Heart left ventricle (tissue), 16 donors: ENCODE results near the gene TAGLN2. TPM values are rescaled to one million over a fixed set of nuclear protein-coding genes. Genes with fewer than 3 reads are reported as not detected.

ENCODE experiments used
- ATAC-seq, 4 donors: fragments of 200-7000 bp; cut with Tn5 transposase; one replicate each; pipeline ENCODE4 v1.9.1; 2020 to 2022; ENCODE audit warnings: moderate library complexity in 4 of 4, mild to moderate bottlenecking in 3 of 4, moderate number of reproducible peaks in 1 of 4
- DNase-seq, 5 donors: peaks; one replicate each; pipeline ENCODE4 v3.0.0-alpha.2; 2020
- H3K27ac ChIP-seq, 12 donors: fragments of 200-600 bp; sonication (generic) in 4 of 12; one replicate each; pipeline versions ENCODE4 v1.5.0 to v1.8.0; 2016 to 2022; ENCODE audit warnings: mild to moderate bottlenecking in 2 of 12
- H3K27me3 ChIP-seq, 9 donors: fragments of 200-600 bp; sonication (generic) in 2 of 9; one replicate each; pipeline versions ENCODE4 v1.5.1 to v1.8.0; 2016 to 2022; ENCODE audit warnings: mild to moderate bottlenecking in 3 of 9
- H3K36me3 ChIP-seq, 9 donors: fragments of 200-600 bp; sonication (generic) in 2 of 9; one replicate each; pipeline versions ENCODE4 v1.5.0 to v1.8.0; 2018 to 2022; ENCODE audit warnings: mild to moderate bottlenecking in 2 of 9
- H3K4me1 ChIP-seq, 12 donors: fragments of 200-600 bp; sonication (generic) in 4 of 12; one replicate each; pipeline versions ENCODE4 v1.5.0 to v1.8.0; 2016 to 2022; ENCODE audit warnings: mild to moderate bottlenecking in 3 of 12
- H3K4me3 ChIP-seq, 12 donors: fragments of 200-600 bp; sonication (generic) in 4 of 12; one replicate each; pipeline versions ENCODE4 v1.5.0 to v1.8.0; 2017 to 2022; ENCODE audit warnings: mild to moderate bottlenecking in 9 of 12, moderate library complexity in 4 of 12
- H3K9me3 ChIP-seq, 12 donors: fragments of 200-600 bp; sonication (generic) in 4 of 12; one replicate each; pipeline versions ENCODE4 v1.5.0 to v1.8.0; 2016 to 2022; ENCODE audit warnings: mild to moderate bottlenecking in 1 of 12
- CTCF ChIP-seq, 12 donors: fragments of 200-600 bp; sonication (generic) in 4 of 12; IDR thresholded peaks; one replicate each; pipeline versions ENCODE4 v1.5.0 to v1.8.0; 2018 to 2022; ENCODE audit warnings: antibody characterized with exemption in 12 of 12, mild to moderate bottlenecking in 5 of 12
- POLR2A ChIP-seq, 2 donors: fragments of 450-650 bp; IDR thresholded peaks; one replicate each; pipeline ENCODE4 v1.6.1; 2017; ENCODE audit warnings: antibody characterized with exemption in 2 of 2, mild to moderate bottlenecking in 2 of 2, moderate library complexity in 2 of 2
- WGBS, 4 donors: extraction: QIAGEN DNeasy Blood & Tissue Kit in 2 of 4; methylation state at CpG; one replicate each; pipeline versions ENCODE4 v1.1.5 to v1.1.7; 2013 to 2018; 5-methylcytosine and 5-hydroxymethylcytosine counted together
- intact Hi-C, 10 donors: fragments of 100-400 bp; cut with DNase I; formaldehyde crosslinking; loops; one replicate each; pipeline versions ENCODE4 v1.11.1 to v1.14.2; 2022
- polyA plus RNA-seq, 2 donors: library from polyadenylated mRNA; stranded (reverse); fragments of 200-250 nt; gene quantifications; one replicate each; pipeline ENCODE4 v1.2.3, GENCODE V29; 2013
- total RNA-seq, 9 donors: library from RNA; depleted of rRNA in 2 of 9; stranded (reverse); fragments of >200 nt in 2 of 9; fragmentation: NEBNext Ultra II Directional in 3 of 9; extraction: Animal tissue kit (Norgen Biotek cat#: 25700) in 3 of 9; gene quantifications; one replicate each; pipeline versions ENCODE4 v1.1.0 to v1.2.4, GENCODE V29; 2016 to 2023
- donor health status: ischemic (EF 13 %, LVEDD 7.1; RV severe dilation, severe dysfunction).
- donor health status: healthy with polysubstance abuse.
- donor health status: DM: no; HTN: yes; CAD: no.
- donor health status: DM: no; HTN: no; CAD: no.
- donor health status: ischemic (EF 25% LVEDD 6.9; RV normal size, moderate dysfunction).
- donor health status: ischemic (EF 25% LVEDD 5.7; RV mildly dilated, moderate dysfunction).
- donor health status: healthy.
- donor health status: DM: yes; HTN: yes; CAD: no.
- donor health status: ischemic (EF 35%, LVEDD 5.7; RV mildly dilated, moderate dysfunction).
- donor health status: nonischemic (EF 11% LVEDD 7.7; RV severe dilation, severe dysfunction).
- donor health status: DM: yes; HTN: yes; CAD: no.
- donor health status: PGD.
- donor health status: ischemic (EF 29% LVEDD 5.4; RV normal size, mild dysfunction).
- donor health status: nonischemic (EF 23%, LVEDD 6.1; RV moderate dilation, normal function).

TAGLN2 gene
- total and polyA plus RNA-seq, 11 donors, result 84.3 to 246 (median 131) TPM

GRCh38 chr1:159964144-159964543, 38.8 kb upstream of the TAGLN2 start:
- Histone ChIP-seq H3K27me3 (peaks cover 0 to 19% (median 0%) of the 10 kb centered on the region in 9 donors), H3K36me3 (no peaks in the 10 kb centered on the region), H3K4me3 (no peak overlapping the region), H3K4me1 (peaks cover 0 to 5% (median 0%) of the 10 kb centered on the region in 12 donors), H3K9me3 (no peaks in the 10 kb centered on the region), H3K27ac (no peak overlapping the region)
- TF ChIP-seq CTCF (IDR thresholded peaks at IDR 0.05) (no peak), POLR2A (IDR thresholded peaks at IDR 0.05) (no peak)
- WGBS, 4 donors, result 65 to 77% (median 70%) methylated on average over 3 of the region's 3 CpGs
- ATAC-seq (no peak), DNase-seq (no peak)
- intact Hi-C loops, result no loop called here

- Histone ChIP-seq H3K9me3 (no peaks in the 10 kb centered on the region), H3K4me1 (no peaks in the 10 kb centered on the region), H3K27me3 (peaks cover 0 to 12% (median 0%) of the 10 kb centered on the region in 9 donors), H3K36me3 (no peaks in the 10 kb centered on the region), H3K27ac (no peak overlapping the region), H3K4me3 (peak overlapping the region in 1 of 12 donors; percentile 34)
- DNase-seq (no peak), ATAC-seq (no peak)
- TF ChIP-seq POLR2A (IDR thresholded peaks at IDR 0.05) (no peak), CTCF (IDR thresholded peaks at IDR 0.05) (no peak)
- 88 to 92% (median 92%) methylated on average over 11 of the region's 11 CpGs for WGBS, 4 donors
- intact Hi-C loops, result no loop called here
These were observed 36.9 kb upstream of the TAGLN2 start for GRCh38 chr1:159962176-159962575.

GRCh38 chr1:159961636-159962035, 36.3 kb upstream of the TAGLN2 start:
- H3K36me3 ChIP-seq, result no peaks in the 10 kb centered on the region
- intact Hi-C loops, result no loop called here
- 87 to 93% (median 89%) methylated on average over 15 of the region's 15 CpGs for WGBS, 4 donors
- H3K4me1 ChIP-seq, result no peaks in the 10 kb centered on the region
- H3K27me3 ChIP-seq, result peaks cover 0 to 9% (median 0%) of the 10 kb centered on the region in 9 donors
- H3K9me3 ChIP-seq, result no peaks in the 10 kb centered on the region
- TF ChIP-seq POLR2A (IDR thresholded peaks at IDR 0.05) (no peak), CTCF (IDR thresholded peaks at IDR 0.05) (no peak)
- no peak for DNase-seq
- H3K27ac ChIP-seq, result no peak overlapping the region
- H3K4me3 ChIP-seq, result peak overlapping the region in 4 of 12 donors; percentile 2 to 39 (median 29)
- ATAC-seq, result no peak

GRCh38 chr1:159960721-159961381, 35.5 kb upstream of the TAGLN2 start:
- no peak for TF ChIP-seq POLR2A (IDR thresholded peaks at IDR 0.05)
- no peak for TF ChIP-seq CTCF (IDR thresholded peaks at IDR 0.05)
- Histone ChIP-seq H3K4me3 (peak overlapping the region in 4 of 12 donors; percentile 2 to 39 (median 29)), H3K4me1 (no peaks in the 10 kb centered on the region), H3K27ac (peak overlapping the region in 1 of 12 donors; percentile 34), H3K36me3 (no peaks in the 10 kb centered on the region), H3K9me3 (no peaks in the 10 kb centered on the region), H3K27me3 (peaks cover 0 to 9% (median 0%) of the 10 kb centered on the region in 9 donors)
- 39 to 52% (median 47%) methylated on average over 5 of the region's 5 CpGs for WGBS, 4 donors
- intact Hi-C loops, result no loop called here
- peak; percentile 53 to 94 (median 86) for ATAC-seq
- peak in 2 of 5 donors; percentile 57 to 69 for DNase-seq
